ENCODE results near the gene SPTBN5.

Gene SPTBN5

DNA sequence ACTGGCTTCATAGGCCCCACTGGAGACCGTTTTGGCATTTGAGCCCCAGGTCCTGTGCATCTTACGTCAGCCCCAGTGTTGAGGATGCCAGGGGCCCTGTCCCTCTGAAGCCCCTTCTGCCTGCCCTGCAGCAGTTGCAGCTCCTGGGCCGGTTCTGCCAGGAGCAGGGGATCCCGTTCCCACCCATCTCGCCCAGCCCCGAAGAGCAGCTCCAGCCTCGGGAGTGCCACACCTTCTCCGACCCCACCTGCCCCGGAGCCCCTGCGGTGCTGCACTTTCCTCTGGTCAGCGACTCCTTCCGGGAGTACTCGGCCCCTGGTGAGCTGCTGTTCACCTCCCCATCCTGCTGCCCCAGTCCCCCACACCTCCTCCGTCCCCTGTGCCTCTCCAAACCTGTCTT is 46.6 kb downstream of the SPTBN5 start:
- H3K4me3 ChIP-seq (ENCODE audit: low read depth, low read length) = no peak overlapping the region
- TF ChIP-seq, protein P1, sequence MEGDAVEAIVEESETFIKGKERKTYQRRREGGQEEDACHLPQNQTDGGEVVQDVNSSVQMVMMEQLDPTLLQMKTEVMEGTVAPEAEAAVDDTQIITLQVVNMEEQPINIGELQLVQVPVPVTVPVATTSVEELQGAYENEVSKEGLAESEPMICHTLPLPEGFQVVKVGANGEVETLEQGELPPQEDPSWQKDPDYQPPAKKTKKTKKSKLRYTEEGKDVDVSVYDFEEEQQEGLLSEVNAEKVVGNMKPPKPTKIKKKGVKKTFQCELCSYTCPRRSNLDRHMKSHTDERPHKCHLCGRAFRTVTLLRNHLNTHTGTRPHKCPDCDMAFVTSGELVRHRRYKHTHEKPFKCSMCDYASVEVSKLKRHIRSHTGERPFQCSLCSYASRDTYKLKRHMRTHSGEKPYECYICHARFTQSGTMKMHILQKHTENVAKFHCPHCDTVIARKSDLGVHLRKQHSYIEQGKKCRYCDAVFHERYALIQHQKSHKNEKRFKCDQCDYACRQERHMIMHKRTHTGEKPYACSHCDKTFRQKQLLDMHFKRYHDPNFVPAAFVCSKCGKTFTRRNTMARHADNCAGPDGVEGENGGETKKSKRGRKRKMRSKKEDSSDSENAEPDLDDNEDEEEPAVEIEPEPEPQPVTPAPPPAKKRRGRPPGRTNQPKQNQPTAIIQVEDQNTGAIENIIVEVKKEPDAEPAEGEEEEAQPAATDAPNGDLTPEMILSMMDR (conservative IDR thresholded peaks at IDR 0.05; ENCODE audit: low read depth, low read length) = no peak
- no peak for DNase-seq (ENCODE audit: low read depth)

GRCh38 chr15:41844814-41845213 is 49.0 kb downstream of the SPTBN5 start:
- no peak for DNase-seq (ENCODE audit: low read depth)
- no peak overlapping the region for H3K4me3 ChIP-seq (ENCODE audit: low read depth, low read length)
- TF ChIP-seq, protein P1 (conservative IDR thresholded peaks at IDR 0.05; ENCODE audit: low read depth, low read length) = no peak

DNA sequence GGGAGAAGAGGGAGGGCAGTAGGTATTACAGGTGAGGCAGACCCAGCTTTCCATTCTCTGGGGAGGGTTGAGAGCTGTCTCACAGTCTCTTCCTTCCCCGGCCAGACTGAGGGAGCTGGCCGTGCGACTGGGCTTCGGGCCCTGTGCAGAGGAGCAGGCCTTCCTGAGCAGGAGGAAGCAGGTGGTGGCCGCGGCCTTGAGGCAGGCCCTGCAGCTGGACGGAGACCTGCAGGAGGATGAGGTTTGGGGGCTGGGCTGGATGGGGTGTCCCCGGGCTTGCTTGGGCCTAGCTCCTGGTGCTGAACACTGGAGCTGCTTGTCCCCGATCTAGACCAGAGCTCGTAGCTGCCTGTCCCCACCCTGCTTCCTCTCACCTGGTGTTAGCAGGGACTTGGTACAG is 50.3 kb downstream of the SPTBN5 start:
- no peak overlapping the region for H3K4me3 ChIP-seq (ENCODE audit: low read depth, low read length)
- DNase-seq (ENCODE audit: low read depth) = no peak
- TF ChIP-seq, protein P1 (conservative IDR thresholded peaks at IDR 0.05; ENCODE audit: low read depth, low read length) = no peak

GRCh38 chr15:41842229-41842628 is 51.6 kb downstream of the SPTBN5 start:
- TF ChIP-seq, protein P1 (conservative IDR thresholded peaks at IDR 0.05; ENCODE audit: low read depth, low read length) = no peak
- no peak overlapping the region for H3K4me3 ChIP-seq (ENCODE audit: low read depth, low read length)
- DNase-seq (ENCODE audit: low read depth) = no peak

- no peak overlapping the region for H3K4me3 ChIP-seq (ENCODE audit: low read depth, low read length)
- DNase-seq (ENCODE audit: low read depth) = no peak
- TF ChIP-seq, protein P1 (conservative IDR thresholded peaks at IDR 0.05; ENCODE audit: low read depth, low read length) = no peak
Observed at GRCh38 chr15:41841131-41841530, 52.7 kb downstream of the SPTBN5 start.

DNA sequence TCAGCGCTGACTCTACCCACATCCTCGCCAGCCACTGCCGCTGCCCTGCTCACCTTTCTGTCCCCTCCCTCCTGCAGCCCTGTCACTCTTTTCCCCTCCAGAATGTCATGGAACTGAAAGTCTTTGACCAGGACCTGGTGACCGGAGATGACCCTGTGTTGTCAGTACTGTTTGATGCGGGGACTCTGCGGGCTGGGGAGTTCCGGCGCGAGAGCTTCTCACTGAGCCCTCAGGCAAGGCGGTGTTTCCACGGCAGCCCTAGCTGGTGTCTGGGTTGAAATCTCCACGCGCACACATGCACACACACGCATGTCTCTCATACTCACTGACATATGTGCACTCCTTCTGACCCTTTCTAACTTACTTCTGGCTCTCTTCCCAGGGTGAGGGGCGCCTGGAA is 53.2 kb downstream of the SPTBN5 start:
- DNase-seq (ENCODE audit: low read depth) = no peak
- TF ChIP-seq, protein P1 (conservative IDR thresholded peaks at IDR 0.05; ENCODE audit: low read depth, low read length) = no peak

GRCh38 chr15:41839781-41840491 is 53.9 kb downstream of the SPTBN5 start:
- H3K4me3 ChIP-seq (ENCODE audit: low read depth, low read length) = no peak overlapping the region
- TF ChIP-seq, protein P1 (conservative IDR thresholded peaks at IDR 0.05; ENCODE audit: low read depth, low read length) = no peak

More for the DNA sequence above, 53.2 kb downstream of the SPTBN5 start:
- H3K4me3 ChIP-seq (ENCODE audit: low read depth, low read length) = no peak overlapping the region

More at GRCh38 chr15:41839781-41840491, 53.9 kb downstream of the SPTBN5 start:
- no peak for DNase-seq (ENCODE audit: low read depth)
